CD14-positive monocyte (primary cell): ENCODE results near the gene FRMD6. TPM values are rescaled to one million over a fixed set of nuclear protein-coding genes. Genes with fewer than 3 reads are reported as not detected.

Experiments used
- DNase-seq, 3 donors: peaks; one replicate each; pipeline ENCODE4 v3.0.0-alpha.2; 2011 to 2022
- H2AFZ ChIP-seq: 2 replicates; pipeline ENCODE4 v1.6.0; 2012; ENCODE audit warnings: mild to moderate bottlenecking, low read depth, low read length, inconsistent platforms; ENCODE audit not compliant: insufficient read depth, poor library complexity, severe bottlenecking
- H3K27ac ChIP-seq, 2 donors: 1 replicate in 1 of 2; 2 replicates in 1 of 2; pipeline ENCODE4 v1.5.1; 2012 to 2013; ENCODE audit warnings: low read length in 2 of 2, control low read depth in 1 of 2, inconsistent platforms in 1 of 2, low read depth in 1 of 2, mild to moderate bottlenecking in 1 of 2
- H3K27me3 ChIP-seq, 2 donors: one replicate each; pipeline versions ENCODE4 v1.6.0 to v1.6.1; 2011 to 2013; ENCODE audit warnings: low read length in 2 of 2; ENCODE audit not compliant: control insufficient read depth in 2 of 2, insufficient read depth in 2 of 2
- H3K36me3 ChIP-seq, 2 donors: replicated peaks in 1 of 2; 1 replicate in 1 of 2; 2 replicates in 1 of 2; pipeline versions ENCODE4 v1.5.1 to v1.6.1; 2012 to 2013; ENCODE audit warnings: low read length in 2 of 2, control low read depth in 1 of 2, inconsistent platforms in 1 of 2, mild to moderate bottlenecking in 1 of 2; ENCODE audit not compliant: insufficient read depth in 2 of 2, control insufficient read depth in 1 of 2
- H3K4me1 ChIP-seq, 2 donors: 1 replicate in 1 of 2; 2 replicates in 1 of 2; pipeline versions ENCODE4 v1.5.1 to v1.6.1; 2012 to 2013; ENCODE audit warnings: low read length in 2 of 2, control low read depth in 1 of 2, inconsistent platforms in 1 of 2, mild to moderate bottlenecking in 1 of 2, moderate library complexity in 1 of 2; ENCODE audit not compliant: insufficient read depth in 2 of 2, control insufficient read depth in 1 of 2
- H3K4me2 ChIP-seq: replicated peaks from 2 replicates; pipeline ENCODE3; 2012; ENCODE audit warnings: low read length, moderate library complexity, mild to moderate bottlenecking; ENCODE audit not compliant: poor library complexity, severe bottlenecking; ENCODE audit errors: extremely low read depth
- H3K4me3 ChIP-seq, 3 experiments: fragments of 200-600 bp in 1 of 3; sonication (generic) in 1 of 3; replicated peaks in 1 of 3; 1 replicate in 2 of 3; 2 replicates in 1 of 3; pipeline ENCODE4 v1.5.1; 2011 to 2013; ENCODE audit warnings: low read length in 3 of 3, mild to moderate bottlenecking in 3 of 3, control low read depth in 2 of 3, low read depth in 2 of 3, inconsistent platforms in 1 of 3, moderate library complexity in 1 of 3
- H3K79me2 ChIP-seq: 2 replicates; pipeline ENCODE4 v1.6.0; 2012; ENCODE audit warnings: mild to moderate bottlenecking, control low read depth, inconsistent platforms, low read length, moderate library complexity; ENCODE audit not compliant: insufficient read depth
- H3K9ac ChIP-seq: 2 replicates; pipeline ENCODE4 v1.6.0; 2017; ENCODE audit warnings: low read length, mild to moderate bottlenecking; ENCODE audit not compliant: insufficient read depth, poor library complexity, severe bottlenecking
- H3K9me3 ChIP-seq, 2 donors: replicated peaks in 1 of 2; 1 replicate in 1 of 2; 2 replicates in 1 of 2; pipeline versions ENCODE4 v1.5.1 to v1.6.1; 2012 to 2013; ENCODE audit warnings: low read length in 2 of 2, control low read depth in 1 of 2; ENCODE audit not compliant: control insufficient read depth in 1 of 2, insufficient read depth in 1 of 2
- H4K20me1 ChIP-seq: 2 replicates; pipeline ENCODE4 v1.6.0; 2012; ENCODE audit warnings: mild to moderate bottlenecking, low read length, control low read depth, moderate library complexity; ENCODE audit not compliant: insufficient read depth
- H3K27ac Mint-ChIP-seq, 7 donors: one replicate each; pipeline ENCODE4 v1.8.0; 2020; ENCODE audit warnings: mild to moderate bottlenecking in 7 of 7, mixed read lengths in 7 of 7, moderate library complexity in 6 of 7, inconsistent platforms in 2 of 7
- H3K27me3 Mint-ChIP-seq, 3 donors: one replicate each; pipeline ENCODE4 v1.8.0; 2021 to 2022; ENCODE audit warnings: low read depth in 3 of 3, mild to moderate bottlenecking in 3 of 3, mixed read lengths in 3 of 3, moderate library complexity in 3 of 3, inconsistent platforms in 1 of 3
- H3K36me3 Mint-ChIP-seq, 2 donors: one replicate each; pipeline ENCODE4 v1.8.0; 2020; ENCODE audit warnings: mixed read lengths in 2 of 2, inconsistent platforms in 1 of 2, mild to moderate bottlenecking in 1 of 2
- H3K4me1 Mint-ChIP-seq: one replicate; pipeline ENCODE4 v1.8.0; 2020; ENCODE audit warnings: mild to moderate bottlenecking, mixed read lengths
- H3K4me3 Mint-ChIP-seq, 2 donors: one replicate each; pipeline ENCODE4 v1.8.0; 2020; ENCODE audit warnings: mild to moderate bottlenecking in 2 of 2, mixed read lengths in 2 of 2, moderate library complexity in 1 of 2
- H3K9me3 Mint-ChIP-seq, 7 donors: one replicate each; pipeline ENCODE4 v1.8.0; 2020 to 2022; ENCODE audit warnings: mixed read lengths in 7 of 7, mild to moderate bottlenecking in 6 of 7, moderate library complexity in 6 of 7, inconsistent platforms in 2 of 7
- WGBS: methylation state at CpG from one replicate; pipeline ENCODE4 v1.1.5; 2013; ENCODE audit warnings: missing lambda C conversion rate; ENCODE audit not compliant: insufficient coverage; 5-methylcytosine and 5-hydroxymethylcytosine counted together
- intact Hi-C, 2 donors: fragments of 100-400 bp; cut with micrococcal nuclease; formaldehyde crosslinking; loops; one replicate each; pipeline versions ENCODE4 v1.15.0 to v1.15.1; 2023
- polyA plus RNA-seq, 3 donors: library from polyadenylated mRNA; depleted of rRNA in 1 of 3; unstranded in 2 of 3; stranded (reverse) in 1 of 3; fragments of 300-500 nt in 2 of 3; fragments of >200 nt in 1 of 3; fragmentation: Illumina TruSeq in 2 of 3; gene quantifications; 1 replicate in 2 of 3; 2 replicates in 1 of 3; pipeline ENCODE4 v1.2.3, GENCODE V29; 2012 to 2021
- TF ChIP-seq, protein P1 (sequence below): fragments of 200-600 bp; IDR thresholded peaks from one replicate; pipeline ENCODE4 v1.8.0; 2022; ENCODE audit warnings: antibody characterized with exemption, mild to moderate bottlenecking

Gene FRMD6
- polyA plus RNA-seq, 3 donors = 0.12 to 0.25 (median 0.12) TPM

DNA sequence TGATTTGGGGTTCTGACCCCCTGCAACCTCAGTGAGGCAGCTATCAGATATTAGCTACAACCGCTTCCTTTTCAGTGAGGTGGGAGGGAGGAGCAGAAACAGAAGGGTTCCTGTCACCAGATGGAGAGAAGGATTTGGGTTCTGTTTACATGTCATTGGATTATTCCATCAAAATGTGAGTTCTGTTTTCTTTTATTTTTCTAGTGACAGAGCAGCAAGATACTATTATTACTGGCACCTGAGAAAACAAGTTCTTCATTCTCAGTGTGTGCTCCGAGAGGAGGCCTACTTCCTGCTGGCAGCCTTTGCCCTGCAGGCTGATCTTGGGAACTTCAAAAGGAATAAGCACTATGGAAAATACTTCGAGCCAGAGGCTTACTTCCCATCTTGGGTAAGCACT, 52.8 kb downstream of the FRMD6 start:
- Histone ChIP-seq H3K27ac (no peak overlapping the region), H3K4me1 (no peaks in the 10 kb centered on the region), H3K79me2 (no peaks in the 10 kb centered on the region), H3K4me3 (no peak overlapping the region), H2AFZ (no peak overlapping the region), H3K27me3 (no peaks in the 10 kb centered on the region), H4K20me1 (no peaks in the 10 kb centered on the region), H3K36me3 (no peaks in the 10 kb centered on the region), H3K4me2 (no peak overlapping the region), H3K9ac (no peak overlapping the region), H3K9me3 (no peaks in the 10 kb centered on the region)
- intact Hi-C loops = no loop called here
- Mint-ChIP-seq H3K27me3 (peaks cover 0 to 2% (median 0%) of the 10 kb centered on the region in 3 donors), H3K36me3 (no peaks in the 10 kb centered on the region), H3K9me3 (no peaks in the 10 kb centered on the region), H3K4me1 (no peaks in the 10 kb centered on the region), H3K27ac (no peak overlapping the region), H3K4me3 (no peak overlapping the region)
- DNase-seq = no peak
- TF ChIP-seq, protein P1, sequence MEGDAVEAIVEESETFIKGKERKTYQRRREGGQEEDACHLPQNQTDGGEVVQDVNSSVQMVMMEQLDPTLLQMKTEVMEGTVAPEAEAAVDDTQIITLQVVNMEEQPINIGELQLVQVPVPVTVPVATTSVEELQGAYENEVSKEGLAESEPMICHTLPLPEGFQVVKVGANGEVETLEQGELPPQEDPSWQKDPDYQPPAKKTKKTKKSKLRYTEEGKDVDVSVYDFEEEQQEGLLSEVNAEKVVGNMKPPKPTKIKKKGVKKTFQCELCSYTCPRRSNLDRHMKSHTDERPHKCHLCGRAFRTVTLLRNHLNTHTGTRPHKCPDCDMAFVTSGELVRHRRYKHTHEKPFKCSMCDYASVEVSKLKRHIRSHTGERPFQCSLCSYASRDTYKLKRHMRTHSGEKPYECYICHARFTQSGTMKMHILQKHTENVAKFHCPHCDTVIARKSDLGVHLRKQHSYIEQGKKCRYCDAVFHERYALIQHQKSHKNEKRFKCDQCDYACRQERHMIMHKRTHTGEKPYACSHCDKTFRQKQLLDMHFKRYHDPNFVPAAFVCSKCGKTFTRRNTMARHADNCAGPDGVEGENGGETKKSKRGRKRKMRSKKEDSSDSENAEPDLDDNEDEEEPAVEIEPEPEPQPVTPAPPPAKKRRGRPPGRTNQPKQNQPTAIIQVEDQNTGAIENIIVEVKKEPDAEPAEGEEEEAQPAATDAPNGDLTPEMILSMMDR = no peak
- WGBS = 92% methylated on average over 3 of the region's 3 CpGs

DNA sequence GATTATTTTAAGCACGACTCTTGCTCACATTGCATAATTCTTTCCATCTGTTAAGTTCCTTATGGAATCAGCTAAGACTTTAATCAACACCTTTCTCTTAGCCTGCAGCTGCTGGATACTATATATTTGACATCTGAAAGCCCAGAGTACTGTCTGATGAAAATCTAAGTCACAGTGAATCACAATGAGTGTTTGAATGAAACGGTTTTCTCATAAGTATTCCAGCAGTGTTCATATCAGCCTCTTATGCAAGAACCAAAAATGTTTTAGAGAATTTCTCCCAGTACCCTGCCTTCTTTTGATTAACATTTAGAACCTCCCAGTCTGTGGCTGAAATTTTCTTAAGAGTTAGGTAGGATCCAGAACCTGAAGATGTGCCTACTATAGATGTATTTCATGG, 55.6 kb downstream of the FRMD6 start:
- Mint-ChIP-seq H3K4me1 (no peaks in the 10 kb centered on the region), H3K27me3 (no peaks in the 10 kb centered on the region), H3K36me3 (no peaks in the 10 kb centered on the region), H3K27ac (no peak overlapping the region), H3K4me3 (no peak overlapping the region), H3K9me3 (no peaks in the 10 kb centered on the region)
- H3K4me2 ChIP-seq = no peak overlapping the region
- no peak overlapping the region for H3K27ac ChIP-seq
- no peaks in the 10 kb centered on the region for H4K20me1 ChIP-seq
- no peaks in the 10 kb centered on the region for H3K4me1 ChIP-seq
- no peaks in the 10 kb centered on the region for H3K36me3 ChIP-seq
- intact Hi-C loops = no loop called here
- H3K4me3 ChIP-seq = no peak overlapping the region
- no peaks in the 10 kb centered on the region for H3K9me3 ChIP-seq
- H3K9ac ChIP-seq = no peak overlapping the region
- no peak overlapping the region for H2AFZ ChIP-seq
- no peaks in the 10 kb centered on the region for H3K27me3 ChIP-seq
- no peaks in the 10 kb centered on the region for H3K79me2 ChIP-seq
- no peak for DNase-seq
- TF ChIP-seq, protein P1 = no peak
- WGBS = no CpG with 5 or more reads among the region's 2 CpGs
